Esophagus squamous epithelium (tissue), 4 donors: Measurements from ENCODE around the gene SNRPN.
"Not testable (repeated sequence)": the region's sequence is repeated elsewhere in the genome, so short reads cannot be mapped to it uniquely, and the experiment has no call there.

Experiments
- POLR2A ChIP-seq, 4 donors: fragments of 450-650 bp; IDR thresholded peaks; one replicate each; pipeline ENCODE4 v1.6.1; 2017; ENCODE audit warnings: antibody characterized with exemption in 4 of 4, mild to moderate bottlenecking in 4 of 4, moderate library complexity in 3 of 4
- TF ChIP-seq, protein P1 (sequence below), 6 experiments: fragments of 450-650 bp in 4 of 6; fragments of 200-600 bp in 2 of 6; sonication (generic) in 2 of 6; IDR thresholded peaks; one replicate each; pipeline ENCODE4 v1.5.1; 2016 to 2019; ENCODE audit warnings: antibody characterized with exemption in 6 of 6, mild to moderate bottlenecking in 4 of 6, moderate library complexity in 4 of 6

DNA sequence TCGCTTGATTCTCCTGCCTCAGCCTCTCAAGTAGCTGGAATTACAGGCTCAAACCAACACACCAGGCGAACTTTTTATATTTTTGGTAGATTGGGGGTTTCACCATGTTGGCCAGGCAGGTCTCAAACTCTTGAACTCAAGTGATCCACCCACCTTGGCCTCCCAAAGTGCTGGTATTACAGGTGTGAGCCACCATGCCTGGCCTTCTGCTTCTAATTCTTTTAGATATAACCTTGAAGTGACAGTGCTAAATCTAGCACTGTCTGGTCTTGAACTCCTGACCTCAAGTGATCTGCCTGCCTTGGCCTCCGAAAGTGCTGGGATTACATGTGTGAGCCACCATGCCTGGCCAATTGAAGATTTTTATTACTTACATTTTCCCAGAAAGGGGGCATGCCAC, 16.6 kb upstream of the SNRPN start:
- TF ChIP-seq POLR2A (IDR thresholded peaks at IDR 0.05): not testable (repeated sequence)
- TF ChIP-seq, protein P1, sequence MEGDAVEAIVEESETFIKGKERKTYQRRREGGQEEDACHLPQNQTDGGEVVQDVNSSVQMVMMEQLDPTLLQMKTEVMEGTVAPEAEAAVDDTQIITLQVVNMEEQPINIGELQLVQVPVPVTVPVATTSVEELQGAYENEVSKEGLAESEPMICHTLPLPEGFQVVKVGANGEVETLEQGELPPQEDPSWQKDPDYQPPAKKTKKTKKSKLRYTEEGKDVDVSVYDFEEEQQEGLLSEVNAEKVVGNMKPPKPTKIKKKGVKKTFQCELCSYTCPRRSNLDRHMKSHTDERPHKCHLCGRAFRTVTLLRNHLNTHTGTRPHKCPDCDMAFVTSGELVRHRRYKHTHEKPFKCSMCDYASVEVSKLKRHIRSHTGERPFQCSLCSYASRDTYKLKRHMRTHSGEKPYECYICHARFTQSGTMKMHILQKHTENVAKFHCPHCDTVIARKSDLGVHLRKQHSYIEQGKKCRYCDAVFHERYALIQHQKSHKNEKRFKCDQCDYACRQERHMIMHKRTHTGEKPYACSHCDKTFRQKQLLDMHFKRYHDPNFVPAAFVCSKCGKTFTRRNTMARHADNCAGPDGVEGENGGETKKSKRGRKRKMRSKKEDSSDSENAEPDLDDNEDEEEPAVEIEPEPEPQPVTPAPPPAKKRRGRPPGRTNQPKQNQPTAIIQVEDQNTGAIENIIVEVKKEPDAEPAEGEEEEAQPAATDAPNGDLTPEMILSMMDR (IDR thresholded peaks at IDR 0.05): not testable (repeated sequence)
